Measurements from ENCODE around the gene EDNRA.

EDNRA gene

DNA sequence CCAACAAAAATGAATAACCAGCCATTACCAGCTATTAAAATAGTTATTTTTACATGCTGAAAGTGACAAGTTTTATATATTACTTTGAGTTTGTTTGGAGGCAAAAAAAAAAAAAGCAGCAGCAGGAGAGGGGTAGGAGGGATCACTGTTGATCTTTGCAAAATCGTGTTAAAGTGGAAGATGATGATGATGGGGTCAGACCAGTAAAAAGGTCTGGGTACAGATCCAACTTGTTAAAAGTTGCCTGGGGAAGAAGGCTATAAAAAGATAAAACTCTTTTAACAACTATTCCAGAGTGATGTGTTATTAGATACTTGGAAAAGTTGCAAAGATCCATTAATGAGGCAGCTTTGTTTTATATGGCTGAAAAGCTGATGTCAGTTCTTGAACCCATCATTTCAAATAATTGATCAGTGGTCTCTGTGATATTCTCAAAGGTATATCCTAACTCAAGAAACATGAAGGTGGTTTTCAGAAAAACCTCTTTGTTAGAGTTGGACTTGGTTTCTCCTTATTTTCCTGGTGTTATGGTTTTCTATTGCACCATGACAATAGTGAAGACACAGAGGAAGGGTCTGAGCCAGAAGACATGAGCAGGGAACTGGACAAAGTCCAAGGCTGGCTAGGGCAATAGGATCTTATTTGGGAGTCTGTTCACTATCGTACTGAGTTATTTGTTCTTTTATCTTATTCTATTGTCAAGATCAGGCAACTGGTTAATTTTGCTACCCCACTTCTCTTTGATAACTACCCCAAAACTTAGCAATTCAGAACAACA is 44.8 kb downstream of the EDNRA start:
- H3K36me3 ChIP-seq (ENCODE audit: control insufficient read depth, insufficient read depth, low read length), result no peaks in the 10 kb centered on the region
- H3K4me3 ChIP-seq (ENCODE audit: low read depth, low read length), result no peak overlapping the region
- H3K4me1 ChIP-seq (ENCODE audit: control insufficient read depth, insufficient read depth, low read length), result no peaks in the 10 kb centered on the region
- H3K9ac ChIP-seq (ENCODE audit: low read depth, low read length), result no peak overlapping the region
- no peaks in the 10 kb centered on the region for H3K9me3 ChIP-seq (ENCODE audit: control insufficient read depth, insufficient read depth, low read length)
- H3K27me3 ChIP-seq (ENCODE audit: control insufficient read depth, insufficient read depth, low read length), result no peaks in the 10 kb centered on the region

DNA sequence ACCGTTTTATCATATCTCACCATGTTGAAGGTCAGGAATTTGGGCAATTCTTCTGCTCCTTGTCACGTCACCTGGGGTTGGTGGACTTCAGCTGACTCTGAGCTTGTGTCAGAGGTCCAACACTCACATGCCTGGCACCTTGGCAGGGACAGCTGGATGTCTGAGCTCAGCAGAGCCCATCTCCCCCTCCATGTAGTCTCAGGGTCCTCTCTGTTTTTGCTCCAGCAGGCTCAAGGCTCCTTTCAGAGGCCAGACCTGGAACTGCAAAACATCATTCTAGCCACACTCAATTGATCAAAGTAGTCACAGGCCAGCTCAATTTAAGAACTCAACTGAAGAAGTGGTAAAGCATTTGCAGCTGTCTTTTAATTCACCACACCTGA is 45.4 kb downstream of the EDNRA start:
- H3K36me3 ChIP-seq (ENCODE audit: control insufficient read depth, insufficient read depth, low read length), result no peaks in the 10 kb centered on the region
- no peaks in the 10 kb centered on the region for H3K4me1 ChIP-seq (ENCODE audit: control insufficient read depth, insufficient read depth, low read length)
- no peaks in the 10 kb centered on the region for H3K27me3 ChIP-seq (ENCODE audit: control insufficient read depth, insufficient read depth, low read length)
- H3K4me3 ChIP-seq (ENCODE audit: low read depth, low read length), result no peak overlapping the region
- H3K9me3 ChIP-seq (ENCODE audit: control insufficient read depth, insufficient read depth, low read length), result no peaks in the 10 kb centered on the region
- H3K9ac ChIP-seq (ENCODE audit: low read depth, low read length), result no peak overlapping the region

DNA sequence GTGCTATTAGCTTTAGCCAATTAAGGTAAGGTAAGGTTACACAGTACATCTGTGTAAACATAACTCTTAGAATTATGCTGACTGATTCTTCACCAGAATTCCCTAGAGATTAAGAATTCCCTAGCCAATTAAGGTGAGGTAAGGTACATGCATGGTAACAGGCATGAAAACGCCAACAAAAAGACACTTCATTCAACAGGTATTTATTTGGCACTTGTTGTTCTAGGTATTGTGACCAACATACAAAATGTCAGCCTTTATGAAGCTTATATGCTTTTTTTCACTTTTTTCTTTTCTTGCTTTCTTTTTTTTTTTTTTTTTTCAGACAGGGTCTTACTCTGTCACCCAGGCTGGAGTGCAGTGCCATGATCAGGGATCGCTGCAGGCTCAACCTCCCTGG is 47.2 kb downstream of the EDNRA start:
- H3K36me3 ChIP-seq (ENCODE audit: control insufficient read depth, insufficient read depth, low read length), result no peaks in the 10 kb centered on the region
- no peak overlapping the region for H3K9ac ChIP-seq (ENCODE audit: low read depth, low read length)
- H3K27me3 ChIP-seq (ENCODE audit: control insufficient read depth, insufficient read depth, low read length), result no peaks in the 10 kb centered on the region
- H3K4me3 ChIP-seq (ENCODE audit: low read depth, low read length), result no peak overlapping the region
- no peaks in the 10 kb centered on the region for H3K9me3 ChIP-seq (ENCODE audit: control insufficient read depth, insufficient read depth, low read length)
- no peaks in the 10 kb centered on the region for H3K4me1 ChIP-seq (ENCODE audit: control insufficient read depth, insufficient read depth, low read length)

DNA sequence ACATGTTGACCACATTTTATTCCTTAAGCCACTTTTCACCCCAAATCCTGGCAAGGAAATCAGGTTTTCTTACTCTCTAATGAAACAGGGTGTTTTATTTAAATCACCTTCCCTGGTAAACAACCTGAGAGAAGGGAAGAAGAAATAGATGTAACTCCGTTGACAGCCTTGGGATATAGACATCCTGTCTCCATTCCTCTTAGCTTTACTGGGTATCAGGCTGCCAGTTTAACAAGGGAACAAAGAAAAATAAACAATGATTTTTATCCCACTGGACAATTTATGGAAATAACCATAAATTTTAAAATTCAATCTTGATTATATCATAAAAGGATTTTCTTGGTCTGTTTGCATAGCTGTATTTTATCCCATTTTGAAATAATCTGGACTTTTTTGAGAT is 49.2 kb downstream of the EDNRA start:
- no peaks in the 10 kb centered on the region for H3K27me3 ChIP-seq (ENCODE audit: control insufficient read depth, insufficient read depth, low read length)
- no peaks in the 10 kb centered on the region for H3K36me3 ChIP-seq (ENCODE audit: control insufficient read depth, insufficient read depth, low read length)
- H3K9ac ChIP-seq (ENCODE audit: low read depth, low read length), result no peak overlapping the region
- no peak overlapping the region for H3K4me3 ChIP-seq (ENCODE audit: low read depth, low read length)
- no peaks in the 10 kb centered on the region for H3K9me3 ChIP-seq (ENCODE audit: control insufficient read depth, insufficient read depth, low read length)
- no peaks in the 10 kb centered on the region for H3K4me1 ChIP-seq (ENCODE audit: control insufficient read depth, insufficient read depth, low read length)

DNA sequence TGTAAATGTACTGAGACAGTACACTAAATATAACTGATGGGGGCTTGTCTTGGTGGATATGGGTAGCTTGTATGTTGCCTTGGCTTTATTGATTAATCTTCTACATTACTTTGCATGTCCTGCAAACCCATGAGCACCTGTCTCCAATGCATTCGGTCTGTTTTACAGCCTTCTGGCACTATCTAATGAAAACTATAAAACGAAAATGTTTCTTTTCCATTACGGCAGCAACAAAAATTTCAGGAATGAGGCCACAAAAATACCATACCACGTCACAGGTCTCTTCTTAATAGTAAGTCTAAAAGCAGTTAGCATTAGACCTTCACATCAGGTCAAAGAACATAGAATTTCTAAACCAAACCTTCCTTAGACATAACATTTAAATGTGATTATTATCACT is 49.8 kb downstream of the EDNRA start:
- Histone ChIP-seq H3K27me3 (ENCODE audit: control insufficient read depth, insufficient read depth, low read length) (no peaks in the 10 kb centered on the region), H3K4me3 (ENCODE audit: low read depth, low read length) (no peak overlapping the region), H3K4me1 (ENCODE audit: control insufficient read depth, insufficient read depth, low read length) (no peaks in the 10 kb centered on the region), H3K9me3 (ENCODE audit: control insufficient read depth, insufficient read depth, low read length) (no peaks in the 10 kb centered on the region), H3K36me3 (ENCODE audit: control insufficient read depth, insufficient read depth, low read length) (no peaks in the 10 kb centered on the region), H3K9ac (ENCODE audit: low read depth, low read length) (no peak overlapping the region)

DNA sequence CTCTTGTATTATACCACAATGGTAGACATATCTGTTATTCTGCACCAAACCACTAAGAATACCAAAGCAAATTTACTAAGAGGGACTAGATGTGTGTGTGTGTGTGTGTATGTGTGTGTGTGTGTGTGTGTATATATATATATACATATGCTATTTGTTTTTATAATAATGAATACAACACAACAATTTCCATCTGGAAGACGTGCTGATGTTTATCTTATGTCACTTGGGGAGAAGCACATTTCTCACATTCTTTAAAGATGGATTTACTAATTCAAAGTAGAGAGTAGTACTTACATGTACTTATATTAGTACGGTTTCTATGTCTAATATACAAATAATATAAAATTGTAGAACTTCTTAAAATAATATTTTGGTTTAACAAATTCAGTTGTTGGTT is 52.0 kb downstream of the EDNRA start:
- Histone ChIP-seq H3K36me3 (ENCODE audit: control insufficient read depth, insufficient read depth, low read length) (no peaks in the 10 kb centered on the region), H3K27me3 (ENCODE audit: control insufficient read depth, insufficient read depth, low read length) (no peaks in the 10 kb centered on the region), H3K4me1 (ENCODE audit: control insufficient read depth, insufficient read depth, low read length) (no peaks in the 10 kb centered on the region), H3K4me3 (ENCODE audit: low read depth, low read length) (no peak overlapping the region), H3K9me3 (ENCODE audit: control insufficient read depth, insufficient read depth, low read length) (no peaks in the 10 kb centered on the region), H3K9ac (ENCODE audit: low read depth, low read length) (no peak overlapping the region)

DNA sequence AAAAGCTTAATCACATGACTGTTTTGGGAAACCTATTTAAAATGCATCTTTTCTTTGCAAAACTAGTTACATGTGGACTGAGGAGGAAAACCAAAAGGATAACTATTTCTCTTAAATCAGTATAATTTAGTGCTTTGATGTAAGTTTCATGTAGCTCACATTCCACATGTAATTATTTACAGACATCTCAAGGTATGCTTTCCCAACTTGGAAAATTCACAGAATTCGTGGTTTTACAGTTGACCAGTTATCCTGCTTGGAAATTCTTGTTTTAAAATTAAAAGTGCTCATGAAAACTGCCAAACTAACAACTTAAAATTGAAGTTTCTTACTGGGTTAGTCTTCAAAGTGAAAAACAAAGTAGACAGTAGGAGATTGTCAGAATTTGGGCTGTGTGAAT is 52.4 kb downstream of the EDNRA start:
- Histone ChIP-seq H3K36me3 (ENCODE audit: control insufficient read depth, insufficient read depth, low read length) (no peaks in the 10 kb centered on the region), H3K9ac (ENCODE audit: low read depth, low read length) (no peak overlapping the region), H3K4me1 (ENCODE audit: control insufficient read depth, insufficient read depth, low read length) (no peaks in the 10 kb centered on the region), H3K9me3 (ENCODE audit: control insufficient read depth, insufficient read depth, low read length) (no peaks in the 10 kb centered on the region), H3K4me3 (ENCODE audit: low read depth, low read length) (no peak overlapping the region), H3K27me3 (ENCODE audit: control insufficient read depth, insufficient read depth, low read length) (no peaks in the 10 kb centered on the region)

DNA sequence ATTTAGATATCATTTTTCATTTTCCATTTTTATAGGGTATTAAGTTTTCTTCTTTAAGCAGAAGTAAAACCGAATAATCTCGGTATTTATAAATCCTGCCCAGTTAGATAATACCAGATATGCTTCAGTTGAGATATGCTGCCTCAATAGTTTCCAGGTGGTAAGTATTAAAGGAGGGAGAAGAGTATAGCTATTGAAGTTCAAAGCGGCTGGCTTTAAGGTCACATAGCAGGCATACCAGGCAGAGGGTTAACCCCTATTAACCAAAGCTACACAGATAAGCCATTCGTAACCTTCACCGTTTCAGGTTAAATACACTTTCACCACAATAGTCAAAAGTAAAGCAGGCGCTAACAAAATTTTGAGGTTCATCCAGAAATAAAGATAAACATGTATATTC is 54.2 kb downstream of the EDNRA start:
- H3K4me3 ChIP-seq (ENCODE audit: low read depth, low read length), result no peak overlapping the region

DNA sequence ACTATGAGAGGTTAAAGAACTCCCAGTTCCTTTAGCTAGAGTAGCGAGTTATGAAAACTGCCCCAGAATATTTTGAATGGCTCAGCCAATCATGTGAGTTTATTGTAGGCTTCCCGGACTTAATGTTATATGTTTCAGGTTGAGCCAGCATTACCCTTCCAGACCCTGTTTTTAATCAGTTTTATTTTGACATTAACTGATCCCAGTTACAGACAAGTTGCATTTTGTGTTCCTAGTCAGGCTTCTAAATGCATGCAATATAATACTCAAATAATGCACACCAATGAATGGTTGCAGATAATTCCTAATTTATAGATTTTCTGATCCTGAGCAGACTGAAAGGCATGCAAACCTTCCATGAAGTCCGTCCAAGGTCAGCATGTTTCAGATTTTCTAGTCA is 57.8 kb downstream of the EDNRA start:
- Histone ChIP-seq H3K4me3 (ENCODE audit: low read depth, low read length) (no peak overlapping the region), H3K36me3 (ENCODE audit: control insufficient read depth, insufficient read depth, low read length) (no peaks in the 10 kb centered on the region), H3K27me3 (ENCODE audit: control insufficient read depth, insufficient read depth, low read length) (no peaks in the 10 kb centered on the region), H3K9me3 (ENCODE audit: control insufficient read depth, insufficient read depth, low read length) (no peaks in the 10 kb centered on the region), H3K4me1 (ENCODE audit: control insufficient read depth, insufficient read depth, low read length) (no peaks in the 10 kb centered on the region), H3K9ac (ENCODE audit: low read depth, low read length) (no peak overlapping the region)

More for the DNA sequence above, 54.2 kb downstream of the EDNRA start:
- H3K27me3 ChIP-seq (ENCODE audit: control insufficient read depth, insufficient read depth, low read length), result no peaks in the 10 kb centered on the region
- no peaks in the 10 kb centered on the region for H3K4me1 ChIP-seq (ENCODE audit: control insufficient read depth, insufficient read depth, low read length)
- H3K9ac ChIP-seq (ENCODE audit: low read depth, low read length), result no peak overlapping the region
- no peaks in the 10 kb centered on the region for H3K9me3 ChIP-seq (ENCODE audit: control insufficient read depth, insufficient read depth, low read length)
- no peaks in the 10 kb centered on the region for H3K36me3 ChIP-seq (ENCODE audit: control insufficient read depth, insufficient read depth, low read length)

DNA sequence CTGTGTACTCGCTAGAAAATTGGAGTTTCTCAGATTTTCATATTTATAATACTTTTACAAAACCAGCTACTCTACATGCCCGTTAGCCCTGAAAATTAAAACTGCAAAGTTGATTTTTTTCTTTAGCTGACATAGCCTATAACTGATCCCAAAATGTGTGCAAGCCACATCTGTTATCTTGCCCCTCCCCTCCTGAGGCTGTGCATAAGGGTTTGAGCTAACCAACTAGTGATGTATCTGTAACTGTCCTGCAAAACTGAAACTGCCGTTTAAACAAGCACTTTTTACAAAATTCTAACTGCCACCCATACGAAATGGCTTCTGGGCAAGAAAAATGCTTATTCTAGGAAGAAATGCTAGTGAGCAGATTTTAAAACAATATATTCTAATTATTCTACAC is 59.1 kb downstream of the EDNRA start:
- Histone ChIP-seq H3K4me3 (ENCODE audit: low read depth, low read length) (no peak overlapping the region), H3K4me1 (ENCODE audit: control insufficient read depth, insufficient read depth, low read length) (no peaks in the 10 kb centered on the region), H3K9me3 (ENCODE audit: control insufficient read depth, insufficient read depth, low read length) (no peaks in the 10 kb centered on the region), H3K9ac (ENCODE audit: low read depth, low read length) (no peak overlapping the region), H3K27me3 (ENCODE audit: control insufficient read depth, insufficient read depth, low read length) (no peaks in the 10 kb centered on the region), H3K36me3 (ENCODE audit: control insufficient read depth, insufficient read depth, low read length) (no peaks in the 10 kb centered on the region)

DNA sequence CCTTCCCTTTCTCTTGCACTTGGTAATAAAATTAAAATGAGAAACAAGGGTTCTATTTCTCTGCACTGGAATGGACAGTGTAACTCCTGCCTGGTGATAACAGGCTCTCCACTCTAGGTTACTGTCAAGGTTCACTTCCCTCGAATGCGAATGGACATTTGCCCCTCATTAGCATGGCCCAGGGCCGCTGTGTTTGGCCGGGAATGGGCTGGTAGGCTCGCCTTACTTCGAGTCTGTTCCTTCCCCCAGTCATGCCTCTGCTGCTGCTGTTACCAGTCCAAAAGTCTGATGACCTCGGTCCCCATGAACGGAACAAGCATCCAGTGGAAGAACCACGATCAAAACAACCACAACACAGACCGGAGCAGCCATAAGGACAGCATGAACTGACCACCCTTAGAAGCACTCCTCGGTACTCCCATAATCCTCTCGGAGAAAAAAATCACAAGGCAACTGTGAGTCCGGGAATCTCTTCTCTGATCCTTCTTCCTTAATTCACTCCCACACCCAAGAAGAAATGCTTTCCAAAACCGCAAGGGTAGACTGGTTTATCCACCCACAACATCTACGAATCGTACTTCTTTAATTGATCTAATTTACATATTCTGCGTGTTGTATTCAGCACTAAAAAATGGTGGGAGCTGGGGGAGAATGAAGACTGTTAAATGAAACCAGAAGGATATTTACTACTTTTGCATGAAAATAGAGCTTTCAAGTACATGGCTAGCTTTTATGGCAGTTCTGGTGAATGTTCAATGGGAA is 61.5 kb downstream of the EDNRA start:
- Histone ChIP-seq H3K36me3 (ENCODE audit: control insufficient read depth, insufficient read depth, low read length) (no peaks in the 10 kb centered on the region), H3K9ac (ENCODE audit: low read depth, low read length) (no peak overlapping the region), H3K4me1 (ENCODE audit: control insufficient read depth, insufficient read depth, low read length) (no peaks in the 10 kb centered on the region), H3K27me3 (ENCODE audit: control insufficient read depth, insufficient read depth, low read length) (no peaks in the 10 kb centered on the region), H3K4me3 (ENCODE audit: low read depth, low read length) (no peak overlapping the region), H3K9me3 (ENCODE audit: control insufficient read depth, insufficient read depth, low read length) (no peaks in the 10 kb centered on the region)

DNA sequence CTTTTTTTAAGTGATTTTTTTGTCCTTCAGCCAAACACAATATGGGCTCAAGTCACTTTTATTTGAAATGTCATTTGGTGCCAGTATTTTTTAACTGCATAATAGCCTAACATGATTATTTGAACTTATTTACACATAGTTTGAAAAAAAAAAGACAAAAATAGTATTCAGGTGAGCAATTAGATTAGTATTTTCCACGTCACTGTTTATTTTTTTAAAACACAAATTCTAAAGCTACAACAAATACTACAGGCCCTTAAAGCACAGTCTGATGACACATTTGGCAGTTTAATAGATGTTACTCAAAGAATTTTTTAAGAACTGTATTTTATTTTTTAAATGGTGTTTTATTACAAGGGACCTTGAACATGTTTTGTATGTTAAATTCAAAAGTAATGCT is 62.1 kb downstream of the EDNRA start:
- no peaks in the 10 kb centered on the region for H3K9me3 ChIP-seq (ENCODE audit: control insufficient read depth, insufficient read depth, low read length)
- H3K4me1 ChIP-seq (ENCODE audit: control insufficient read depth, insufficient read depth, low read length), result no peaks in the 10 kb centered on the region
- no peaks in the 10 kb centered on the region for H3K36me3 ChIP-seq (ENCODE audit: control insufficient read depth, insufficient read depth, low read length)
- no peaks in the 10 kb centered on the region for H3K27me3 ChIP-seq (ENCODE audit: control insufficient read depth, insufficient read depth, low read length)
- H3K9ac ChIP-seq (ENCODE audit: low read depth, low read length), result no peak overlapping the region
- H3K4me3 ChIP-seq (ENCODE audit: low read depth, low read length), result no peak overlapping the region

Measured in iPS-15b (cell line).